Measurements from ENCODE around the gene CACUL1.
"Not testable (repeated sequence)": the region's sequence is repeated elsewhere in the genome, so short reads cannot be mapped to it uniquely, and the experiment has no call there.

The CACUL1 gene

DNA sequence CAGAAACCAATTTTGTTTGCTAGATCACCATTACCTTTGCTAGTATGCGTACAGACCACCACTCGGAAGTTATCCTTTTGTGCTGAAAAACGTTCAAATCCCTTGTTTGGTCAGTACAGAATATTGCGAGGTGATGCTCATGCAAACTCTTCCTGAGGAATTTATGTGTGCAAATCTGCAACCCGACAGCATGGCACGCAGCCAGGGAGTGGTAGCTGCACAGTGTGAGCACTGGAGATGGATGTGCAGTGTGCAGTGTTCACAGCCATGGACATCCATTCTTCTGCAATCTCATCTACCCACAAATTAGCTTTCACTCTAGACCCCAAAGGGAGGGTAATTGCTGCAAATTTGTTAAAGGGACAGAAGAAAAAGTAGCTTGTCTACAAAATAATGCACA, 72.2 kb downstream of the CACUL1 start:
- no peak for DNase-seq

- DNase-seq: no peak
Measured at GRCh38 chr10:118680197-118680596, 74.6 kb downstream of the CACUL1 start.

GRCh38 chr10:118674226-118674919, 80.4 kb downstream of the CACUL1 start:
- no peak for DNase-seq

DNA sequence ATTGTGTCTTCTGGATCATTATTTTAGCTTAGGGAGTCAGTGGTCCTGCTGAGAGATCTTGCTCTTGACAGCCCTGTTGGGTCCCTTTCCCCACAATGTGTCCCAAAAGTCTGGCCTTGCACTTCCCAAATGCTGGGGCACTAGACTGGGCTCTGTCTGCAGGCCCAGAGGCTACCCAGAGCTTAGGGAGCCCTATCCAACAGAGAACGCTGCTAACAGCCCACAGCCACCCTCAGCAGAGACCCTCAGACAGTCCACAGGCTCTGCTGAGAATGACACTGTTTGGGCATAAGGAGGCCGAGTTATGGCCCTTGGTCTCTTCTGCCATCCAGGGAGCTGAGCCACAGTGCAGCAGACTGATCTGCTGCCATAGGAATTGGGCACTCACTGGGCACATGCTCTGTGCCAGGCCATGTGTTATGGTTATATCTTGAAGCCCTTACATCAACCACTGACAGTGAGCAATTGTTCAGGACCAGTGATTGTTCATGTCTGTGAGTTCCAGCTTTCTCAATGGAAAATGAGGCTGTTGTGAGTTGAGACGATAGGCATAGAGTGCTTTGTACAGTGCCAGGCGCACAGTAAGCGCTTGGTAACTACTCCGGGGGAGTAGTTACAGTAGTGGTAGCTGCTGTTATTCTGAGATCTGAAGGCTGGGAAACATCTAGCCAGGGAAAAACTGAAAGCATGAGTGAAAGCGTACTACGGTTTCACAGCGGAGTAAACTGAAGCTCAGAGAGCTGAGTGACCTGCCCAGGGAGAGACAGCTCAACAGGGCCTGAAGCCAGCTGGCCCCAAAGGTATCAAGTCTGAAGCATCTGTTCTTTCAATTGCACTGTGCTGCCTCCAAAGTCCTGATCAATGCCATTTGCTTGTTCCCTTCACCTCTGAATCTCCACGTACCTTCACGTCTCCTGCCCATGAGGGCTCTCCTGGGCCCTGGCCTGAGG, 81.7 kb downstream of the CACUL1 start:
- no peak for DNase-seq

DNA sequence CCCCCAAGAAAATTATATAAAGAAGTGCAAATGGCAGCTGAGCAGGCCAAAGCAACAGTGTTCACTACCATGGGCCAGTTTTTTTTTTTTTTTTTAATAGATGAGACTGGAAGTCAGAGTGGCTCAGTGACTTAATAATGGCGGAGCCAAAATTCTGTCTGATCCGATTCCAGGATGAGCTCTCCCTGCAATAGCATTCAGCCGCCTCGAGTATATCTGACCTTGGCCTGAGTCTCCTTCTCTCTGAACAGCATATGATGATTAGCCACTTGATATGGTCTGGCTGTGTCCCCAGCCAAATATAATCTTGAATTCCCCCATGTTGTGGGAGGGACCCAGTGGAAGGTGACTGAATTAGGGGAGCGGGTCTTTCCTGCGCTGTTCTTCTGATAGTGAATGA, 82.6 kb downstream of the CACUL1 start:
- no peak for DNase-seq

GRCh38 chr10:118671221-118671620, 83.5 kb downstream of the CACUL1 start:
- not testable (repeated sequence) for DNase-seq

DNA sequence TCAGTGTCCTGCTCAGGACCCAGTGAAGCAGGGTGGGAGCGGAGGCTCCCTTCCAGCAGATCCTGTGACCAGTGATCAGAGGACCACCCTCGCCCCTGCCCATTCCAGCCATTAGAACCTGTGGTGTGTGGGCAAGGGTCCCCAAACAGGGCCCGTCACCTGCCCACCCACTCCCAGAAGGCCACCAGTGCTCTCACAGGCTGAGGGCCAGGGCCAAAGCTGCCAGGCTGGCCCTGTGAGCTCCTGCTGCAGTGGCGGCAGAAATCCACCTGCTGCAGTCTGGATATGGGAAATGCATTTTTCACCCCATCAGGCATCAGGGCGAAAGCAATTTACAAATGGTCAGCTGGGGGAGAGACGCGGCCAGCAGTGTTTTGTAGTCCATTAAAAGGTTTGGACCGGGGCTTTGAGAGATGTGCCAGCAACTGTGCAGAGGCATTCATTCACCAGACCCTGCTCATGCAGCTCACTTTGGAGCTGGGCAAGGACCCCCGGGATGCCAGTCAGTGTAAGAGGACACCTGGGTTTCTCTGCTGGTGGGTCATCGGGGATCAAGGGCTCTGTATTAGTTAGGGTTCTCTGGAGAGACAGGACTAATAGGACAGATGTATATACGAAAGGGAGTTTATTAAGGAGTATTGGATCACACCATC, 84.2 kb downstream of the CACUL1 start:
- no peak for DNase-seq

GRCh38 chr10:118669835-118670234, 84.9 kb downstream of the CACUL1 start:
- no peak for DNase-seq

GRCh38 chr10:118669020-118669791, 85.6 kb downstream of the CACUL1 start:
- no peak for DNase-seq

DNA sequence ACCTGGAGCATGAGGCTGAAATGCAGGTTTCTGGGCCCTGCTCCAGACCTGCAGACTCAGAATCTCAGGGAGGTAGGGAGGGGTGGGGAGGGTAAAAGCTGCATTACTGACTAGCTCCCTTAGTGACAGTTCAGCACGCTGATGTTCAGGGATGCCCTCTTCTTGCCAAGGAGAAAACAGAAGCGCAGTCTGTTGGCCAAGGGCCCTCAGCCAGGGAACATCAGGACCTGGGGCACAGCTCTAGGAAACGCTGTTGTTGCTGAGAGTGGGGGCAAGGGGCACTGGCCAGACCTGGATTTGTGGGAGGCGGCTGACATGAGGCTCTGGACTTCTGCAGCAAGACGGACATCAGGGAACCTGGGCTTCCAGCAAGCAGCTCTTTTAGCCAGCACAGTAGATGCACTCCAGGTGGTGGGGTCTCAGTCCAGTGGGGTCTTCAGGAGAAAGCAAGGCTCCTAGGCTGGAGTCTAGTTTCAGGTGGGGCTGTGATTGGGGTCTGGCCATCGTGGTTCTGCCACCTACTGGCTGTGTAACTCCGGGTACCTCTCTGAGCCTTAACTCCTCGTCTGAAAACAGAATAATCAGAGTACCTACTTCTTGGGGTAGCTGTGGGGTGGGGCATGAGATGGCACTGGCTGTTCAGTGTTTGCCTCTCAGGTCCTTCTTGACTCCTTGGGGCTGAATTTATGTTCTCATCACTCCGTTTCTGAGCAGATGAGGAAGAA, 86.4 kb downstream of the CACUL1 start:
- no peak for DNase-seq

DNA sequence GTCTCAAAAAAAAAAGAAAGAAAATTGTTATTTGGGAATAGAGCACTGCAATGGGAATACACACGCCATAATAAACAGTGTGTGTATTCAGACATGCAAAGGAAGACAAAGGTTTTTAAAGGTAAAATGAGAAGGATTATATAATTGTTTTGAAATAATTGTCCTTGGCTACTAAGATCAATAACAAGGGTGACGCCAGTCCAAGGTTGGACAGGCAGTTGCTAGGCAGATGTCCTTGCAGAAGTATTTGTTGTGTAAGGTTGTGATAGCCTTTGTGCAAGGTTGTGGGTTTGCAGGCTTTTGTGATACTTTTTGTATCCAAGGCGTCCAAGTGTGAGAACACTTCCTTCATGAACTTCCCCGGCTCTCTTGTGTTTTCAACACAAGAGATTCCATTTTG, 87.0 kb downstream of the CACUL1 start:
- no peak for DNase-seq

GRCh38 chr10:118666350-118666749, 88.4 kb downstream of the CACUL1 start:
- DNase-seq: no peak

GRCh38 chr10:118664321-118664720, 90.4 kb downstream of the CACUL1 start:
- DNase-seq: no peak

DNA sequence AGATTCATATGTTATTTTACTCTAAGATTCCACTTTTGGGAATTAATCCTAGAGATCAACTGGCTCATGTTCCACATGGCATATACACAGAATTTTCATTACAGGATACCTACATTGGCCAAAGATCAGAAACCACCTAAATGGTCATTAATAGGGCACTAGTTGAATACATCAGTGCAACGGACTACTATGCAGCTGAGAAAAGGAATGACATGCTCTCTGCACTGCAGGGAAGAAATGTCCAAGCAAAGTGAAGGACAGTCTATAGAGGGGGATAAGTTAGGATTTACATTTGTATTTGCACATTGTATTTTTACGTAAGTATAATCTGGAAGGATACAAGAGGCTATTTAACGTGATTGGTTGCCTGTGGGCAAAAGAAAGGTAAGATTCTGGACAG, 91.6 kb downstream of the CACUL1 start:
- no peak for DNase-seq

DNA sequence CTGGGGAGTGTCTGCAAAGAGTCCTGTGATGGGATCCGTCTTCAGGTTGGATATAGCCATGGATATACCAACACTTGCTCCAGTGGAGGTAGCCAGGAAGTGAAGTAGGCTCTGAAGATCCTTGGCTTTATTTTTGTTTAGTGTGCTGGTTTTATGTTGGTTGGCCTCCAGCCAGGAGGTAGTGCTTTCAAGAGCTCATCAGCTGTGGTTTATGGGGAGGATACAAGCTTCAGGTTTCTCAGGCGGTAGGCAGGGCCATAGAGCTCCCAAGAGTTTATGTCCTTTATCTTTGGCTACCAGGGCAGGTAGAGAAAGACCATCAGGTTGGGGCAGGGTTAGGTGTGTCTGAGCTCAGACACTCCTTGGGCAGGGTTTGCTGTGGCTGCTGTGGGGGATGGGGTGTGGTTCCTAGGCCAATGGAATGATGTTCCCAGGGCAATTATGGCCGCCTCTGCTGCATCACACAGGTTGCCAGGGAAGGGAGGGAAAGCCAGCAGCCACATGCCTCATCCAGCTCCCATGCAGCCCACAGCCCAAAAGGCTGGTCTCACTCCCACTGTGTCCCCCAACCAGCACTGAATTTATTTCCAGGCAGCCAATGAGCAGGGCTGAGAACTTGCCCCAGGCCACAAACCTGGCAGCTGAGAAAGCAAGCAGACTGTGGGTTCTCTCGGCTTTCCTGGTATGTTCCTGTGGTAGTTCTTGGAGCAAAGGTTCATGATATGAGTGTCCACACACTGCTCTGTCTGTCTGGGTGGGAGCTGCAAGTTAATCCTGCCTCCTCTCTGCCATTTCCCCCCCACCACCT, 92.3 kb downstream of the CACUL1 start:
- DNase-seq: no peak

DNA sequence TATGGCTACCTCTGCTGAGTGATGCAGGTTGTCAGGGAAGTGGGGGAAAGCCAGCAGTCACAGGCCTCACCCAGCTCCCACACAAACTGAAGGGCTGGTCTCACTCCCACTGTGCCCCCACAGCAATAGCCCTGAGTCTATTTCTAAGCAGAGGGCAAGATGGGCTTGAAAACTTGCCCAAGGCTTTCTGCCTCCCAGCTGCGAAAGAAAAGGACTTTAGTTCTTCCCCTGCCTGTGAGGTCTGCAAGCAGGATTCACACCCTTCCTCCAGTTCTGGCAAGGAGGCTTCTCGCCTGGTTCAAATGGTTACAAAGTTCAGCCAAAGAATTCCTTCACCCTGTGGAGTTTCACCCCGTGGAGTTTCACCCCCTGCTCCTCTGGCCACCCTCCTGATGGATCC, 96.0 kb downstream of the CACUL1 start:
- no peak for DNase-seq

GRCh38 chr10:118658168-118658567, 96.6 kb downstream of the CACUL1 start:
- DNase-seq: not testable (repeated sequence)

- not testable (repeated sequence) for DNase-seq
Measured at GRCh38 chr10:118645294-118645693, 109.5 kb downstream of the CACUL1 start.

GRCh38 chr10:118642228-118642627, 112.5 kb downstream of the CACUL1 start:
- no peak for DNase-seq

- DNase-seq: no peak
Measured at GRCh38 chr10:118638680-118639079, 116.1 kb downstream of the CACUL1 start.

All from activated T-cell treated with anti-CD3 and anti-CD28 coated beads for 4 hours (primary cell).